Amygdala (tissue), 56 donors: Measurements from ENCODE around the gene NADSYN1.

ENCODE experiments used
- DNase-seq, 56 donors: peaks; one replicate each; lab custom pipeline; 2025; lab: John Stamatoyannopoulos, UW

NADSYN1 gene

GRCh38 chr11:71466358-71466757 is 13.4 kb downstream of the NADSYN1 start:
- DNase-seq, result no peak

GRCh38 chr11:71467164-71467563 is 14.2 kb downstream of the NADSYN1 start:
- DNase-seq, result no peak

- no peak for DNase-seq
Observed at GRCh38 chr11:71470946-71471345, 17.9 kb downstream of the NADSYN1 start.

GRCh38 chr11:71472357-71472885 is 19.4 kb downstream of the NADSYN1 start:
- DNase-seq, result no peak

GRCh38 chr11:71472941-71473792 is 20.2 kb downstream of the NADSYN1 start:
- DNase-seq, result no peak

DNA sequence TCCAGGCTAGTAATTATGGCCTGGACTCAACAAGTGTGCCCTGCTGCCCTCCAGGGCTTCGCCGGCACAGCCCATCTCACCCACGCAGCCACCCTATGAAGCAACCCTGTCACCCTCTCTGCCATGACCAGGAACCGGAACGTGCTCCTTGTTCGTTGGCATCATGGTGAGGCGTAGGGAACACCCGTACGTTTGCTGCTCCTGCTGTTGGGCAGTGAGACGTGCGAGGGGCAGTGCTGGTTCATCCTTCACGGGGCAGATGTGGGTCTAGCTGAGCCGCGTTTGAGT is 20.7 kb downstream of the NADSYN1 start:
- no peak for DNase-seq

GRCh38 chr11:71474141-71474770 is 21.3 kb downstream of the NADSYN1 start:
- no peak for DNase-seq

- no peak for DNase-seq
Observed at GRCh38 chr11:71474771-71475483, 21.9 kb downstream of the NADSYN1 start.

- DNase-seq, result no peak
Observed at GRCh38 chr11:71476031-71476430, 23.0 kb downstream of the NADSYN1 start.

DNA sequence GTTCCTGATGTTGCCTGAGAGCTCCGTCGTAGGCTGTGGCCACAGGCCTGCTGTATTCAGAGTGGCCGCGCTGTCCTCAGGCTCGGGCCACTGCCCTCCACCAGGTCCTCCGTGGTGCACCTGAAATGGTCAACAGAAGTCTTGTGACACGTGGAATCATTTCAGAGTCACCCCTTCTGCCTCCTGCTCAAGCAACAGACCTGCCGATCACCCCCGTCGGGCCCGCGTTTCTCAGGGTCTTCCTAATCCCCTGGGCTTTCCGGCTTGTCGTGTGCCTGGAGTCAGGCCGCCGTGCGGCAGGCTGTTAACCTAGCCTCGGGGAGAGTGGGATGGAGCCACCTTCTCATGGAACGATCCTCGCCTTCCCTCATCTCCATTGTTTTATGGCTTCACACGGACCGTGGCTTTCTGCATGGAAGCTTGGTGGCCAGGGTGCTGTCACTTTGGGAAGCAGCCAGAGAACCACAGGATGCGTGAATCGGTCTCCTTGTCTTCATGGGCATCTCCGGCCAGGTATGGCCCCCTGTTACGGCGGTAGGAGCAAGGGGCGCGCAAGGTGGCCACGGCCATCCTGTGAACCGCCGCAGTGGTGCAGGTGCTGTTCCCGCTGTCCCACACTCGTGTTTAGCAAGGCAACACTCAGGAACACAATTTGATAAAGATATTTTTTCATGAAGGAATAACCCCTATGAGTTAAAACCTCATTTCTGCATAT is 24.1 kb downstream of the NADSYN1 start:
- DNase-seq, result no peak

DNA sequence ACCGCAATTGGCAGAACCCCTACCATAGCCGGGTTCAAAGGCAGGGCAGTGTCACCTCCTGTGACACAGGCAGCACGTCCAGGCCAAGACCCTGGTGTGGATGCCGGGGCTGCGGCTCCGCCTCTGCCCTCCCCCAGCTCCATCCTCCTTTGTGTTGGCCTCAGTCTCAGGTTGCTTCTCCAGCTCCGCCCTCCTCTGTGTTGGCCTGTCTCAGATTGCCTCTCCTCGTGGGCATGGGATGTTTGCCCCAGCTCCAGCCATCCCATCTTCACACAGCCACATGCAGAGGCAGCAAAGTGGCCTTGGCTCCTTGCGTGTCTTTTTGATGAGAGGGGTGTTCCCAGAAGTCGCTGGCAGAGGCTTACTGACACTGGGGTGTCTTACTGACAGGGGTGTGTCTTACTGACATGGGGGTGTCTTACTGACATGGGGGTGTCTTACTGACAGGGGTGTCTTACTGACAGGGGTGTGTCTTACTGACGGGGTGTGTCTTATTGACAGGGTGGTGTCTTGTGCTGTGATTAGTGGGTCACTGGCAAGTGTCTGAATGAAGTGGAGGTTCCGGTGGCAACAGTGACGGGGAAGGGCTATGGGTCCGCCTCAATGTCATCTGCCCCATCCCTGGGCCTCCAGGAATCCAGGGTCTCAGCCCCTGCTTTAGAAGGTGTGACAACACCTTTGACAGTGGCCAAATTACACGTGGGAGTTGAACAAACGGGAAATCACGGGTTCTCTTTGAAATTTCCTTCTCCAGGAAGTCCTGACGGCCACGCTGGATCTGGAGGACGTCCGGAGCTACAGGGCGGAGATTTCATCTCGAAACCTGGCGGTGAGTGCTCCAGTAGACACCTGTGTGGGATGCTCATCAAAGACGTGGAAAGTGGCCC is 24.9 kb downstream of the NADSYN1 start:
- no peak for DNase-seq

DNA sequence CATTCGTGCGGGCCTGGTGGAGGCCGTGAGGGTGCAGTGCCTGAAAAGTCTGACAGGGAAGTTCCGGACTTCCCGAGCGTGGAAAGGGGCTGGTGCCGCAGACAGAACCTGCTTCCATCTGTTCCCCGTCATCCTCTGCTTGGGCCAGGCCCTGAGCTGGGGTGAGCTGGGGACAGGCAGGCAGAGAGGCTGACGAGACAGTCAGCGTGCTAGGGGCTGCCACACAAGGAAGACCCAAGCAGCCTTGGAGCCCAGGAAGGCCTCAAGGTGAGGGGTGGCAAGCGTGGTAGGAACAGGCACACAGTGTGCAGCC is 25.5 kb downstream of the NADSYN1 start:
- DNase-seq, result no peak

DNA sequence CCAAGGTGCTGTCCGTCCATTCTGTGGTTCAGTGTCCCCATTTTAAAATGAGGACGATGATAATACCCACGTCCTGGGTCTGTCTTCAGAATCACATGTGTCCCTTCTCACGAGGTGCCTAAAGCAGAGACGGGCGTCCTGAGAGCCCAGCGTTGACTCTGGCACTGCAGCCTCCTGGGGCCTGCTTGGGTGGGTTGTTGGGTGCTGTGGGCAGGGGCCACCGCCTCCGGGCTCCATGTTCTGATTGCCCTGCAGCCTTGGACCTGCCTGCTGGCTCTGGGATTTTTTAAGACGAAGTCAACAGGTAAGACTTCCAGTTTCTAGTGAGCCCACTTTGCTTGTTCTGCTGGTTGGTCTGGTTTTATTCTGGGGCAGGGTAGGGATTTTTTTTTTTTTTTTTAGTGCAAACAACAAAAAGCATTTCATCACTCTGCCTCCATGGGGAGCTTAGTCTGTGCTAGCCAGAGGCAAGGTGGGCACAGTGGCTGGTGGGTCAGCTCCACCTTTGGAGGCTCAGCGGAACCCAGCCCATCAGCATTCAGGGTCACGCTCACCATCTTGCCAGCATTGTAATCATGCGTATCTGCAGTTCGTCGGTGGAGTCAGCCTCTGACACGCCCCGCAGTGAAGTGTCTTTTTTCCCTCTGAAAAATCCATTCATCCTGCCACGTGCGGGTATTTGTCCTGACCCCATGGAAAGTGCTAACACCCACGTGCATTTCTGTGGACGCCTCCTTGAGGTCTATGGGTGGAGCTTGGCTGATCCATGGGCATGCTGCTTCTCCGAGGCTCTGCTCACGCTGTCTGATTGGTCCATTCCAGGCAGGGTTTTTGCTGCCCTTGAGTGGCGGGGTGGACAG is 28.3 kb downstream of the NADSYN1 start:
- DNase-seq, result no peak

GRCh38 chr11:71482216-71482615 is 29.2 kb downstream of the NADSYN1 start:
- DNase-seq, result no peak

DNA sequence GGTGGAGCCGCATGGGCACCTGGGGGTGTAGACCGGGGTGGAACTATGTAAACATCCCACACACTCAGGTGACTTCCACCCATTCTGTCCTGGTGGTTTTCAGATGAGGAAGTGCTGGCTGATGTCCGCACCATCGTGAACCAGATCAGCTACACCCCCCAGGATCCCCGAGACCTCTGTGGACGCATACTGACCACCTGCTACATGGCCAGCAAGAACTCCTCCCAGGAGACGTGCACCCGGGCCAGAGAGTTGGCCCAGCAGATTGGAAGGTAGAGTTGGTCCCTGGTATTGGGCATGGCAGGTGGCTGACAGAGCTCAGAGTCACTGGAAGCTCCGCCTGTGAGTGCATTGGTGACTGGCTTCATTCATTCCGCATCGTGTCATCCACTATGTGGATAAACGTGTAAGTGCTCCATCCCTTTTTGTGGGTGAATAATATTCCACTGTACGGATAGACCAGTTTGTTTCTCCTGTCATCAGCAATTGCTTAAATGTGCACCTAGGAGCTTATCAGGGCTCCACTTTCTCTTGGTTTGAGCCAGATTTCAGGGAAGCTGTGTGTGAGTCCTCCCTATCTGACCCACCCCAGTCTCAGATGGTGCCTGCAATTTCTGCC is 29.9 kb downstream of the NADSYN1 start:
- DNase-seq, result no peak

DNA sequence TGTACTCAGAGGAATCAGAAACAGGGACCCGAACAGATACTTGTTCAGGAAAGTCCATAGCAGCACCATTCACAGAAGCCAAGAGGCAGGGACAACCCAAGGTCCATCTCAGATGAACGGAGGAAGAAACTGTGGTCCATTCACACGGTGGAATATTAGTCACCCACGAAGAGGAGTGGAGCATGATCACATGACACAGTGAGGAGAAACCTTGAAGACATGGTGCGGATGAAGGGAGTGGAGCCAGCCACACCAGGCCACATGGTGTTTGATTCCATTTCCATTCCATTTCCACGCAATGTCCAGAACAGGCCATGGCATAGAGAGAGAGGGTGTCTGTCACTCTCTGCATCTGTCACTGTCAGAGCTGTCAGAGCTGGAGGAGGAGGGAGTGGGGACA is 30.7 kb downstream of the NADSYN1 start:
- DNase-seq, result no peak

GRCh38 chr11:71484248-71485062 is 31.5 kb downstream of the NADSYN1 start:
- DNase-seq, result no peak

- DNase-seq, result no peak
Observed at GRCh38 chr11:71485063-71485399, 32.0 kb downstream of the NADSYN1 start.
